ENCODE results near the gene RPA1.

Gene RPA1

GRCh38 chr17:1810450-1811103 lies 19.2 kb upstream of the RPA1 start:
- ChIA-PET CTCF (interaction anchor here (1.0 kb wide), 1 partner anchor 90 kb away, joined by 5 read pairs; no protein-coding TSS in a partner anchor), POLR2A (interaction anchor here (1.1 to 2.6 kb wide), 2 partner anchors 19 to 91 kb away, joined by 3 to 10 read pairs; partner anchors contain the start of genes RPA1 and SMYD4)
- H3K27ac ChIP-seq (ENCODE audit: extremely low read depth, low read depth, low read length) = no peak overlapping the region
- no peaks in the 10 kb centered on the region for H3K4me1 ChIP-seq (ENCODE audit: control insufficient read depth, insufficient read depth, low read length)
- no peak overlapping the region for H3K4me3 ChIP-seq (ENCODE audit: low read depth, low read length)
- H3K9me3 ChIP-seq (ENCODE audit: control insufficient read depth, insufficient read depth, low read depth, low read length) = no peaks in the 10 kb centered on the region
- TF ChIP-seq KLF9 (tag by site-specific recombination; IDR thresholded peaks at IDR 0.05; ENCODE audit: low read depth) (peak; percentile 35; the same call in 1 of the 2 replicates), ZNF626 (tag by site-specific recombination; IDR thresholded peaks at IDR 0.05) (no peak), ZNF140 (tag by site-specific recombination; IDR thresholded peaks at IDR 0.05) (no peak), ZFP41 (tag by site-specific recombination; IDR thresholded peaks at IDR 0.05; ENCODE audit: borderline replicate concordance) (no peak), TCF7L2 (IDR thresholded peaks at IDR 0.05; ENCODE audit: borderline replicate concordance, low read depth, low read length) (no peak)
- H3K36me3 ChIP-seq (ENCODE audit: control insufficient read depth in 2 of 2, insufficient read depth in 1 of 2, low read length in 2 of 2) = peaks cover 50 to 58% of the 10 kb centered on the region in 2 experiments

DNA sequence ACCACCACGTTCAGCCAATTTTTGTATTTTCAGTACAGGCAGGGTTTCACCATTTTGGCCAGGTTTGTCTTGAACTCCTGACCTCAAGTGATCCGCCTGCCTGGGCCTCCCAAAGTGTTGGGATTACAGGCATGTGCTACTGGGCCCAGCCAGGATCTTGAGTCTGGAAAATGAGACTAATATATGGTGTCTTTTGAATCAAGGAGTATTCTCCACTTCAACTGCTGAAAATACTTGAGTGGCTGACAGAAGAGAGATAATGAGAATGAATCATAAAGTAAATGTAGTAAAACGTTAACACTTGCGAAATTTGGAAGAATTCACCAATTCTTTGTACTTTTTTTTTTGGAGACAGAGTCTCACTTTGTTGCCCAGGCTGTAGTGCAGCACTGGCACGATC lies 16.7 kb upstream of the RPA1 start:
- ChIA-PET CTCF (no interaction called here), POLR2A (interaction anchor here (1.0 kb wide), 1 partner anchor 17 kb away, joined by 3 read pairs; the partner anchor contains the start of genes RPA1 and SMYD4)
- Histone ChIP-seq H3K9me3 (ENCODE audit: control insufficient read depth, insufficient read depth, low read depth, low read length) (no peaks in the 10 kb centered on the region), H3K4me3 (ENCODE audit: low read depth, low read length) (no peak overlapping the region), H3K4me1 (ENCODE audit: control insufficient read depth, insufficient read depth, low read length) (no peaks in the 10 kb centered on the region), H3K36me3 (ENCODE audit: control insufficient read depth in 2 of 2, insufficient read depth in 1 of 2, low read length in 2 of 2) (peaks cover 47% of the 10 kb centered on the region in 2 experiments), H3K27ac (ENCODE audit: extremely low read depth, low read depth, low read length) (no peak overlapping the region)
- TF ChIP-seq ZNF10 (tag by site-specific recombination; IDR thresholded peaks at IDR 0.05) = peak; percentile 41; the same call in 1 of the 2 replicates
- TF ChIP-seq, protein P1, sequence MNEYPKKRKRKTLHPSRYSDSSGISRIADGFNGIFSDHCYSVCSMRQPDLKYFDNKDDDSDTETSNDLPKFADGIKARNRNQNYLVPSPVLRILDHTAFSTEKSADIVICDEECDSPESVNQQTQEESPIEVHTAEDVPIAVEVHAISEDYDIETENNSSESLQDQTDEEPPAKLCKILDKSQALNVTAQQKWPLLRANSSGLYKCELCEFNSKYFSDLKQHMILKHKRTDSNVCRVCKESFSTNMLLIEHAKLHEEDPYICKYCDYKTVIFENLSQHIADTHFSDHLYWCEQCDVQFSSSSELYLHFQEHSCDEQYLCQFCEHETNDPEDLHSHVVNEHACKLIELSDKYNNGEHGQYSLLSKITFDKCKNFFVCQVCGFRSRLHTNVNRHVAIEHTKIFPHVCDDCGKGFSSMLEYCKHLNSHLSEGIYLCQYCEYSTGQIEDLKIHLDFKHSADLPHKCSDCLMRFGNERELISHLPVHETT (tag by site-specific recombination; IDR thresholded peaks at IDR 0.05) = no peak

- Histone ChIP-seq H3K36me3 (ENCODE audit: control insufficient read depth in 2 of 2, insufficient read depth in 1 of 2, low read length in 2 of 2) (peaks cover 54 to 63% of the 10 kb centered on the region in 2 experiments), H3K4me3 (ENCODE audit: low read depth, low read length) (no peak overlapping the region), H3K9me3 (ENCODE audit: control insufficient read depth, insufficient read depth, low read depth, low read length) (no peaks in the 10 kb centered on the region), H3K27ac (ENCODE audit: extremely low read depth, low read depth, low read length) (0 out of 2 replicates have a peak overlapping the region, but pooled peaks have one; percentile 5), H3K4me1 (ENCODE audit: control insufficient read depth, insufficient read depth, low read length) (no peaks in the 10 kb centered on the region)
- ChIA-PET CTCF (interaction anchor here (0.6 to 1.2 kb wide), 3 partner anchors 21 to 102 kb away, joined by 3 read pairs; no protein-coding TSS in a partner anchor), POLR2A (interaction anchor here (1.1 kb wide), 1 partner anchor 9 kb away, joined by 4 read pairs; the partner anchor contains the start of genes RPA1 and SMYD4)
- no peak for TF ChIP-seq ZNF157 (tag by site-specific recombination; IDR thresholded peaks at IDR 0.05)
- no peak for TF ChIP-seq ZNF404 (tag by site-specific recombination; IDR thresholded peaks at IDR 0.05)
- TF ChIP-seq PBX3 (CRISPR knock-in tag; IDR thresholded peaks at IDR 0.05) = no peak
- no peak for TF ChIP-seq ZNF19 (tag by site-specific recombination; IDR thresholded peaks at IDR 0.05; ENCODE audit: low read depth)
- no peak for TF ChIP-seq ZNF221 (tag by site-specific recombination; IDR thresholded peaks at IDR 0.05; ENCODE audit: borderline replicate concordance)
- TF ChIP-seq ZNF202 (tag by site-specific recombination; IDR thresholded peaks at IDR 0.05; ENCODE audit: borderline replicate concordance) = no peak
- TF ChIP-seq, protein P2, sequence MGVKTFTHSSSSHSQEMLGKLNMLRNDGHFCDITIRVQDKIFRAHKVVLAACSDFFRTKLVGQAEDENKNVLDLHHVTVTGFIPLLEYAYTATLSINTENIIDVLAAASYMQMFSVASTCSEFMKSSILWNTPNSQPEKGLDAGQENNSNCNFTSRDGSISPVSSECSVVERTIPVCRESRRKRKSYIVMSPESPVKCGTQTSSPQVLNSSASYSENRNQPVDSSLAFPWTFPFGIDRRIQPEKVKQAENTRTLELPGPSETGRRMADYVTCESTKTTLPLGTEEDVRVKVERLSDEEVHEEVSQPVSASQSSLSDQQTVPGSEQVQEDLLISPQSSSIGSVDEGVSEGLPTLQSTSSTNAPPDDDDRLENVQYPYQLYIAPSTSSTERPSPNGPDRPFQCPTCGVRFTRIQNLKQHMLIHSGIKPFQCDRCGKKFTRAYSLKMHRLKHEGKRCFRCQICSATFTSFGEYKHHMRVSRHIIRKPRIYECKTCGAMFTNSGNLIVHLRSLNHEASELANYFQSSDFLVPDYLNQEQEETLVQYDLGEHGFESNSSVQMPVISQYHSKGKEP (tag by site-specific recombination; IDR thresholded peaks at IDR 0.05) = no peak
- no peak for TF ChIP-seq ZNF626 (tag by site-specific recombination; IDR thresholded peaks at IDR 0.05)
- TF ChIP-seq, protein P3, sequence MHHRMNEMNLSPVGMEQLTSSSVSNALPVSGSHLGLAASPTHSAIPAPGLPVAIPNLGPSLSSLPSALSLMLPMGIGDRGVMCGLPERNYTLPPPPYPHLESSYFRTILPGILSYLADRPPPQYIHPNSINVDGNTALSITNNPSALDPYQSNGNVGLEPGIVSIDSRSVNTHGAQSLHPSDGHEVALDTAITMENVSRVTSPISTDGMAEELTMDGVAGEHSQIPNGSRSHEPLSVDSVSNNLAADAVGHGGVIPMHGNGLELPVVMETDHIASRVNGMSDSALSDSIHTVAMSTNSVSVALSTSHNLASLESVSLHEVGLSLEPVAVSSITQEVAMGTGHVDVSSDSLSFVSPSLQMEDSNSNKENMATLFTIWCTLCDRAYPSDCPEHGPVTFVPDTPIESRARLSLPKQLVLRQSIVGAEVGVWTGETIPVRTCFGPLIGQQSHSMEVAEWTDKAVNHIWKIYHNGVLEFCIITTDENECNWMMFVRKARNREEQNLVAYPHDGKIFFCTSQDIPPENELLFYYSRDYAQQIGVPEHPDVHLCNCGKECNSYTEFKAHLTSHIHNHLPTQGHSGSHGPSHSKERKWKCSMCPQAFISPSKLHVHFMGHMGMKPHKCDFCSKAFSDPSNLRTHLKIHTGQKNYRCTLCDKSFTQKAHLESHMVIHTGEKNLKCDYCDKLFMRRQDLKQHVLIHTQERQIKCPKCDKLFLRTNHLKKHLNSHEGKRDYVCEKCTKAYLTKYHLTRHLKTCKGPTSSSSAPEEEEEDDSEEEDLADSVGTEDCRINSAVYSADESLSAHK (tag by site-specific recombination; IDR thresholded peaks at IDR 0.05) = no peak
Observed at GRCh38 chr17:1820528-1821252, 9.1 kb upstream of the RPA1 start.

Measured in HEK293 (cell line).